Measurements from ENCODE around the gene DIAPH3.
"Not testable (repeated sequence)": the region's sequence is repeated elsewhere in the genome, so short reads cannot be mapped to it uniquely, and the experiment has no call there.

DIAPH3 gene

DNA sequence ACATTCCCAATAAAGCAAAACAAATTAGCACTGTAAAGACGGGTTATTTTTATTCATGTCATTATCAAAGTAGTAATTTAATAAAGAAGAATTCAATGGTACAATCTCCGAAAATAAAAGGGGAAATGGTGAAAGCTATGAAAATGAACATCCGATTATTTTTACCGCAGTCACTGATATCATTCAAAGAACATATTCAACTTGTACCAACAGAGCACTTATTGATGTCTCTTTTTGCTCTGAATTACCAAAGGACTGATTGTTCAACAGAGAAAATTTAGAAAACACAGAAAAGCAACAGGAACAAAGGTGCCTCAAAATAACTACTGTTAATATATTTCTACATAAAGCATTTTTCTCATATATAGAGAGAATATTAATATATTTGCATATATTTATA, 119.4 kb downstream of the DIAPH3 start:
- FAIRE-seq (no peak), DNase-seq (ENCODE audit: insufficient read length, low spot score) (no peak)
- no peak for TF ChIP-seq POLR2A (IDR thresholded peaks at IDR 0.05; ENCODE audit: low read depth, low read length)

DNA sequence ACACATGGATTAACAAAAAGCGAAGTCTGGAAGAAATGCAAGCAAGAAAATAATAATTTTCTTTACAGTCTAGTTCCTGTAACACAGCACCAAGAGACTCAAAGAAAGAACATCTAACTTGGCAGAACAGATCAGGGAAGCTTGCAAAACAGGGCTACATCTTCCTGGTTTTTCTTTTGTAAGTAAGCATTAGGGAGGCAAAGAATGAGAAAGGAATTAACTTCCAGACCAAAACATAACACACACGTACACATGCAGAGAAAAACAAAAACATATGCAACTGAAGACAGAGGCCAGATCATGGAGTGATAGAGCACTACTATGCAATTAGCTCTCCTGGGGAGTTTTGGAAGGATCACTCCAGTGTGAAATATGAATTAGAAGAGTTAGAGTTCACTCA, 120.5 kb downstream of the DIAPH3 start:
- no peak for DNase-seq (ENCODE audit: insufficient read length, low spot score)
- no peak for TF ChIP-seq POLR2A (IDR thresholded peaks at IDR 0.05; ENCODE audit: low read depth, low read length)
- FAIRE-seq = no peak

DNA sequence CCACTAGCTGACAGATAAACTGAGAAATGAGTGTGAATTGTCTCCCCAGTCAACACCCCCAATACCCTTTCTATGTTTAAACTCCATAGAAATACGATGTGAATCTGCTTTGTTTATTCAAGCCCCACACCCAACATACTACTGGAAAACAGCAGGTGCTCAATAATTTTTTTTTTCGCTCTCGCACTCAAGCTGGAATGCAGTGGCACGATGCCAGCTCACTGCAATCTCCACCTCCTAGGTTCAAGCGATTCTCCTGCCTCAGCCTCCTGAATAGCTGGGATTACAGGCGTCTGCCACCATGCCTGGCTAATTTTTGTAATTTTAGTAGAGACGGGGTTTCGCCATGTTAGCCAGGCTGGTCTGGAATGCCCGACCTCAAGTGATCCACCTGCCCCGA, 123.1 kb downstream of the DIAPH3 start:
- FAIRE-seq; DNase-seq (ENCODE audit: insufficient read length, low spot score): not testable (repeated sequence)

DNA sequence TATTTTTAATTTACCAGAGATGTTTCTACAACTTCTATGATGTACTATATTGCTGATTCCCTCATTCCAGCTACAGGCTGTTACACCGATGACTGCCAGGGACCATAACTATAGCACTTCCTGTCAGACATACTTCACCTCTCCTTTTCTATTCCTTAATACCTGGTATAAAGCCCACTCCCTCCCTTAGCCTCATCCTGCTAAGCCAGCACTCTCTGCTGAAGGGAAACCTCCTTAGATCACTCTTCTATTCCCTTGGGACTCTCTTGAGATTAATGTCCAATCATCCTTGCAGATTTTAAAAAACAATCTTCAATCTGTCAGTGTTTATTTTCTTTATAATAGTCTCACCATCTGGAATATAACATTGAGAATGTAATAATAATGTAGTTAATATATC, 127.9 kb downstream of the DIAPH3 start:
- DNase-seq (ENCODE audit: insufficient read length, low spot score) = no peak
- FAIRE-seq = no peak
- TF ChIP-seq POLR2A (IDR thresholded peaks at IDR 0.05; ENCODE audit: low read depth, low read length) = no peak

DNA sequence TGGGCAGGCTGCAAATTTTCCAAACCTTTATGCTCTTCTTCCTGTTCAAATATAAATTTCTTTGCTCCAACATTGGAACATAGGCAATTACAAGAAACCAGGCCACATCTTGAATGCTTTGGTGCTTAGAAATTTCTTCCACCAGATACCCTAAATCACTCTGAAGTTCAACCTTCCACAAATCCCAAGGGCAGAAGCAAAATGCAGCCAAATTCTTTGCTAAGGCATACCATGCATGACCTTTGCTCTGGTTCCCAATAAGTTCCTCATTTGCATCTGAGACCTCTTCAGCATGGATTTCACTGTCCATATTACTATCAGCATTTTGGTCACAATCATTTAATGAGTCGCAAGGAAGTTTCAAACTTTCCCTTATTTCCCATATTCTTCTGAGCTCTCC, 130.9 kb downstream of the DIAPH3 start:
- DNase-seq (ENCODE audit: insufficient read length, low spot score) = no peak
- TF ChIP-seq POLR2A (IDR thresholded peaks at IDR 0.05; ENCODE audit: low read depth, low read length) = no peak
- FAIRE-seq = no peak

DNA sequence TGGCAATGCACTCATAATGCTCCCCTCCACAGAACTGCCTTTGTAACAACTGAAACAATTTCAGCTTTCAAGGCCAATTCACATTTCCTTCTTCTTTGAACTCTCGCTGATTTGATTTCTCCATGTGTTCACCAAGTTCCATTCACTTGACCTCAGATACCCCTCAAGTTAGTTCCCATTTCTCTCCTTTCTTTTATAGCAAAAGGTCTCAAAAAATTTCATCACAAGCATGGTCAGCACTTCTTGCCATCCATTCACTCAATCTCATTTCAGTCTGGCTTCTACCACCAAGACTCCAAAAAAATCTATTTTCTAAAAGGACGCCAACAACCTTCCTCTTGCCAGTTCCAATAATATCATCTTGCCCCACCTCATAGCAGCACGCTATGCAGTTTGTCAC, 135.7 kb downstream of the DIAPH3 start:
- DNase-seq (ENCODE audit: insufficient read length, low spot score) (no peak), FAIRE-seq (no peak)
- no peak for TF ChIP-seq POLR2A (IDR thresholded peaks at IDR 0.05; ENCODE audit: low read depth, low read length)

DNA sequence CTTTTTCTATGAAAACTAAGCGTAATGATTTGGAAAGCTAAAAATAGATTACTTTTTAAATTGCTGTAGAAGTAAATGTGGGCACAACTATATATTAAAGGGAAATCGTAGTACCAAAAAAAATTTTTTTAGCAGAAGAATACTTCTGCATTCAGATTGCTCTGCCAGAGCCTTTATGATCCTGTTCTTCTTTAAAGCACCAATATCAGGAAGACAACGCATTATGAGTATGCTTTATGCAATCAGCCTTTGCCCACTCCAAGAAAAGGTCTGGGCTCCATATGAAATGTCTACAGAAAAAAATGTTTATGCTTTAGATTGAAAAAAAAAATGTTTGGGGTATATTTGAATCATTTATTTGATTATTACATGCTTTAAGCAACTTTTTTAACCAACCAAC, 137.4 kb downstream of the DIAPH3 start:
- TF ChIP-seq POLR2A (IDR thresholded peaks at IDR 0.05; ENCODE audit: low read depth, low read length) = no peak
- FAIRE-seq = no peak
- DNase-seq (ENCODE audit: insufficient read length, low spot score) = no peak

DNA sequence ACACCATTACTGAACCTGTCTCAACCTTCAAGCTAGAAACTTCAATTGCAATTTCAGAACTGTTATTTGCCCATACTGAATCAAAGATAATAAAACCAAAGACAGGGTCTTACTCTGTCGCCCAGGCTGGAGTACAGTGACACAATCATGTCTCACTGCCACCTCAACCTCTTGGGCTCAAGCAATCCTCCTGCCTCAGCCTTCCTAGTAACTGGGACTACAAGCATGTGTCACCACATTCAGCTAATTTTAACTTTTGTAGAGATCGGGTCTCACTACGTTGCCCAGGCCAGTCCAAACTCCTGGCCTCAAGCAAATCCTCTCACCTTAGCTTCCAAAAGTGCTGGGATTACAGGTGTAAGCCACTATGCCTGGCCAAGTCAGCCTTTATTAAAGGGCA, 143.4 kb downstream of the DIAPH3 start:
- FAIRE-seq (no peak), DNase-seq (ENCODE audit: insufficient read length, low spot score) (no peak)
- no peak for TF ChIP-seq POLR2A (IDR thresholded peaks at IDR 0.05; ENCODE audit: low read depth, low read length)

DNA sequence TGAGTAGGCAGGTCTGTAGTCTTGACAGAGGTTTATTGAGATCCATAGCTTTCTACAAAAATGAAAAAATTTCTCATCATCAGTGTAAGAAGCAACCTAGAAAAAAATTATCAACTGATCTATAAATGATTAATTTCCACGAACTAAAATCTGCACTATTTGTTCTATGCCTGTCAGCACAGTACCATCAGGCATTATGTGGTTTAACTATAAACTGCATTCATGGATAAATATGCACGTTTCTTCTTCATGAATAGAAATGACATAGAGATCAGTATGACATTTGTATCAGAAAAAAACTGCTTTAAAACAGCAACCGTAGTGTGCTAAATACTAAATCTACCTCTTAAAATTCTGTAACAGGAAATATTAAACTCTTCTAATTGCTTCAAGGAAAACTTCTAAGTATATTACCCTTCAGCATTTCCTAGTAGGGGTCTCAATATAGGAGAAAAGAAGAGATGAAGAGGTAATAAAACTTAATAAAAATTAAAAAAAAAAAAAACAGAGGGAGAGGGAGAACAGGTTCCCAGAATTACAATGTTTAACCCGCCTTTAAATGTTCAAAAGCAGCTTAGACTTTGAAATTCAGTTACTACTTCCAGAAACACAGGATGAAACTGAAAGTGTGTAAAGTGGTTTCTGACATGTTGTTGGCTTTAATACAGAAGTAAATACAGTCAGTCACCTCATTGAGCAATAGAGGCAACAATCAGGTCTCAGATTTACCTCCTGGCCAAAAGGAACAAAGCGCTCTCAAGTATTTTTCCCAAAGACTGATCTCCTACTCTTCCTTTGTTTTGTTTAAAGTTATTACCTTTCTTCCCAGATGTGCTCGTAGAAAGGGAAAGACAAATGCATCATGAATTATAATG, 144.4 kb downstream of the DIAPH3 start:
- FAIRE-seq (no peak), DNase-seq (ENCODE audit: insufficient read length, low spot score) (no peak)
- TF ChIP-seq POLR2A (IDR thresholded peaks at IDR 0.05; ENCODE audit: low read depth, low read length) = no peak

DNA sequence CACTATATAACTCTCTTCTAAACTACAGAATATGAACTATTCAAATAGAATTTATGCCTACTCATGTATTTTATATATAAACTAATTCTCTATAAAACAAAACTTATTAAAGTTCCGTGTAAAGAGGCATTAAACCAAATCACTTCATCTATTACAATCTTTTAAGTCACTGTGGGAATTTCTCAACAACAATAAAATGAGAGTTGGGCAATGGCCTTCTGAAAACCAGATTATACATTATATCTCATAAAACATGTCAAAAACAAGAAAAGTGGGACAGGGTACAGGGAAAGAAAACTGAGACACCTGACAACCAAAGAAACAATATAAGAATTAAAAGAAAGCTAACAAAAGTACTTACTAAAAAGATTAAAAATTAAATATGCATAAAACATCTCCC, 145.2 kb downstream of the DIAPH3 start:
- no peak for FAIRE-seq

DNA sequence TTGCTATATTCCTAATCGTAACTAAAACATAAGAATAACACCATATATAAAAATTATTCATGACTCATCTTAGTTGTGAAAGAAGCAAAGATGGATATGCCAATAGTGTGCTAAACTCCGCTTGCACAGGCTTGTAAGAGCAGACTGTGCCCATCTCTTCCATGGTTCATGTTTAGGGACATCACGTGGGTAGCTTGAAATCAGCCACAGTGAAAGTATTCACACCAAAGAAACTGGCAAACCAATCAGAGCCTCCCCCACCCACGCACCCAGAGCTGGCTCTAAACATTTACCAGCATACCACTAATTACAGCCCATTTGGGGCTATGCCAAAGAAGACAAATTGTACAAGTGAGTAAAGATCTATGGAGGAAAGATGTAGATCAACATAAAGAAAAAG, 147.5 kb downstream of the DIAPH3 start:
- FAIRE-seq = no peak

More for the DNA sequence above, 145.2 kb downstream of the DIAPH3 start:
- no peak for TF ChIP-seq POLR2A (IDR thresholded peaks at IDR 0.05; ENCODE audit: low read depth, low read length)
- no peak for DNase-seq (ENCODE audit: insufficient read length, low spot score)

DNA sequence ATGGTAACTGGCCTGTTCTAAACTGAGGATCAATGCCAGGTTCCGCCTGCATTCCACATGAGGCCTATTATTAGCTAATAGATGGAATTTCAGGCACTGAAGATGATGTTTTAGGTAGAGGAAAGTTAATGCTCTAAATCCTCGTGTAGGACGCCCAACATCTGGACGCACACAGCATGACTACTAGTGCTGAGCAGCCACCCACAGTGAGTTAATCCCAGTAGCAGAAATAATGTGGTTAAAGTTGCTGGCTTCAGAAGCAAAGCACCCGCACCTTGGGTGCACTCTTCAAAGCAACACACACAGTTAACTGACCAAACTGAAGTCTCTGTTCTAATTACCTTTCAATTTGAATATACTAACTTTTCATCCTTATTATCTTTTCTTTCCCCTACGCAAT, 150.6 kb downstream of the DIAPH3 start:
- no peak for TF ChIP-seq POLR2A (IDR thresholded peaks at IDR 0.05; ENCODE audit: low read depth, low read length)
- FAIRE-seq (no peak), DNase-seq (ENCODE audit: insufficient read length, low spot score) (no peak)

More for the DNA sequence above, 147.5 kb downstream of the DIAPH3 start:
- no peak for DNase-seq (ENCODE audit: insufficient read length, low spot score)
- no peak for TF ChIP-seq POLR2A (IDR thresholded peaks at IDR 0.05; ENCODE audit: low read depth, low read length)

DNA sequence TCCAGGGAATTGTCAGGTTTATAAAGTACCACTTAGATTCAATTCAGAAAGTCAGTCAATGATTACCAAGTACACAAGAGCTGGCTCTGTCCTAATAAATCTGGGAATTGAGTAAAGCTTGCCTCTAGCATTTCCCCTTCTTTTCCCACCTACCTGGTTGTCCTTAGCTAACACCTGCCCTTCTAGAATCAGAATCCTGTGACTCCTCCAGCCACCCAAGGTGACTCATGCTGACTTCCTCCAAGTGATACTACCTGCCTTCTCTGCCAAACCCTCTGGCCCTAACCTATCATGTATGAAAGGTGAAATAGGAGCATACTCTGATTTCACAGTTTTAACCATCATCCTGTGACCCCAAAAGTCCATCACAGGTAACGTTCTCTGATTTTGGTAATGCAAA, 151.2 kb downstream of the DIAPH3 start:
- DNase-seq (ENCODE audit: insufficient read length, low spot score) = no peak
- FAIRE-seq = peak; percentile 50
- no peak for TF ChIP-seq POLR2A (IDR thresholded peaks at IDR 0.05; ENCODE audit: low read depth, low read length)

DNA sequence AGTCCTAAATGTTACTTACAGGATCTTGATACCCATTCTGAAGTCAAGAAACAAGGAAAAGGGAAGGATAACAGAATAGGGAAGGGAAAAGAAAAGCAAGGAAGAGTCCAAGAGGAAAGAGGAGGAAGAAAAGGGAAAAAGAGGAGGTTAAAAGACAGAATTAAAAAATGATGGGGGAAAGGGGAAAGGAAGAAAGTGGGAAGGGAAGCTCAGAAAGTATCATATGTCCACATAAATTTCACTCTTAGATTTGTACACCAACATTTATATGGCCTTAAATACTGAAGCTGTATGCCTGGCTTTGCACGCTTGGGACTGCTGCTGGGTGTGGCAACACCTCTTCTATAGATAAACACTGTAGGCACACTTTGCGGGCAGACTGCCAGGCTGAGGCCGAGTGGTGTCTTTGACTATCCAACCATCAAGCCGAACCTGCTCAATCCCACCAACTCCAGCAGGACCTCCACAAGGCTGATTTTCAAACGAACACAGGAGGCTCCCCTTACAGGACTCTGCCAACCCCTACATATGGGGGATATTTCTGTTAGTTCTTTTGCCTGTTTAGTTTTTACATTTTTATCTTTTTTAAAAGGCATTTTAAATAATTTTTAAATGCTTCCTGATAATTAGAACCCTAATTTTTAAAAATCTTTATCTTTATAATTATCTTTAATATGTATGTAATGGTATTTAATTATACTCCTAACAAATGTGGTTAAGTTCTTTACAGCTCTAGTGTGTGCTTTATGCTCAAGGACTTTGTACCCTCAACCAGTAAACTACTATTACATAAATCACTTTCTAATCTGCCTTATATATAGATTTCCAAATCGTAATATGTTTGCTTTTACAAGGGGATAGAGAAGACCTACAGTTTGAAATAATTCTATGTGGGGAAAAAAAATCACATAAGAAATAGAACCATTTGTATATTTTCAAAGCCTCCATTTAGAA, 154.2 kb downstream of the DIAPH3 start:
- TF ChIP-seq POLR2A (IDR thresholded peaks at IDR 0.05; ENCODE audit: low read depth, low read length) = no peak
- no peak for DNase-seq (ENCODE audit: insufficient read length, low spot score)

More for the DNA sequence above, 154.2 kb downstream of the DIAPH3 start:
- FAIRE-seq = no peak

All from H54 (cell line).